ENCODE data around the gene PRPSAP1. TPM values are rescaled to one million over a fixed set of nuclear protein-coding genes. Genes with fewer than 3 reads are reported as not detected.

PRPSAP1 gene
- total RNA-seq, 1 experiment from 2014 or later = 47.8 TPM

- Histone ChIP-seq H3K27me3 (ENCODE audit: low read length) (no peaks in the 10 kb centered on the region), H3F3A (ENCODE audit: low read length, unreplicated experiment) (no peaks in the 10 kb centered on the region), H4K20me1 (ENCODE audit: low read length) (peaks cover 4% of the 10 kb centered on the region; the same call in 1 of the 2 replicates), H3K9me3 (ENCODE audit: low read length) (no peaks in the 10 kb centered on the region), H3K9me2 (replicated peaks; ENCODE audit: low read length) (no peaks in the 10 kb centered on the region), H3K36me3 (ENCODE audit: low read depth, low read length) (peaks cover 10% of the 10 kb centered on the region; the same call in 1 of the 2 replicates), H3K4me2 (ENCODE audit: low read length) (no peak overlapping the region), H3K4me3 (ENCODE audit: low read length) (no peak overlapping the region), H3K79me2 (ENCODE audit: low read length) (peaks cover 32% of the 10 kb centered on the region), H2AFZ (ENCODE audit: low read length) (no peak overlapping the region), H3K27ac (ENCODE audit: low read length) (no peak overlapping the region), H3K4me1 (ENCODE audit: insufficient read depth, low read length) (peaks cover 21% of the 10 kb centered on the region), H3K9ac (ENCODE audit: low read length) (no peak overlapping the region)
- ChIA-PET POLR2A (ENCODE audit: unreplicated experiment) (no interaction called here), CTCF (no interaction called here)
- ATAC-seq (no peak), DNase-seq (no peak)
- intact Hi-C loops (cut with micrococcal nuclease) = loop anchor here (10.0 kb wide), 1 partner anchor 367 kb away; the partner anchor contains the start of gene MRPL38
- no TSS peak for BruUV-seq (replicated peaks)
- TF ChIP-seq EZH2phosphoT487 (IDR thresholded peaks at IDR 0.05; ENCODE audit: borderline replicate concordance, low read length) (no peak), CTCF (conservative IDR thresholded peaks at IDR 0.05; ENCODE audit: low read depth, low read length) (no peak), EZH2 (IDR thresholded peaks at IDR 0.05; ENCODE audit: low read length, unreplicated experiment) (no peak)
Observed at GRCh38 chr17:76271669-76272540, 81.8 kb downstream of the PRPSAP1 start.

GRCh38 chr17:76270770-76271668, 82.7 kb downstream of the PRPSAP1 start:
- DNase-seq = no peak
- Histone ChIP-seq H3F3A (ENCODE audit: low read length, unreplicated experiment) (no peaks in the 10 kb centered on the region), H3K9ac (ENCODE audit: low read length) (no peak overlapping the region), H3K4me2 (ENCODE audit: low read length) (no peak overlapping the region), H3K9me2 (replicated peaks; ENCODE audit: low read length) (no peaks in the 10 kb centered on the region), H3K9me3 (ENCODE audit: low read length) (no peaks in the 10 kb centered on the region), H3K27ac (ENCODE audit: low read length) (no peak overlapping the region), H3K36me3 (ENCODE audit: low read depth, low read length) (peaks cover 10% of the 10 kb centered on the region; the same call in 1 of the 2 replicates), H3K4me1 (ENCODE audit: insufficient read depth, low read length) (peaks cover 19% of the 10 kb centered on the region), H2AFZ (ENCODE audit: low read length) (no peak overlapping the region), H3K27me3 (ENCODE audit: low read length) (no peaks in the 10 kb centered on the region), H3K79me2 (ENCODE audit: low read length) (peaks cover 41% of the 10 kb centered on the region), H4K20me1 (ENCODE audit: low read length) (peaks cover 11% of the 10 kb centered on the region; the same call in 1 of the 2 replicates), H3K4me3 (ENCODE audit: low read length) (no peak overlapping the region)
- CTCF ChIA-PET = interaction anchor here (0.6 kb wide), 1 partner anchor 99 kb away, joined by 3 read pairs; no protein-coding TSS in a partner anchor
- TF ChIP-seq CTCF (conservative IDR thresholded peaks at IDR 0.05; ENCODE audit: low read depth, low read length) (no peak), EZH2 (IDR thresholded peaks at IDR 0.05; ENCODE audit: low read length, unreplicated experiment) (no peak), EZH2phosphoT487 (IDR thresholded peaks at IDR 0.05; ENCODE audit: borderline replicate concordance, low read length) (no peak)
- no peak for ATAC-seq
- BruUV-seq (replicated peaks) = no TSS peak
- POLR2A ChIA-PET (ENCODE audit: unreplicated experiment) = no interaction called here
- intact Hi-C loops (cut with micrococcal nuclease) = loop anchor here (10.0 kb wide), 1 partner anchor 366 kb away; the partner anchor contains the start of gene MRPL38

Data from PC-3 (cell line).